ENCODE measurements around the gene SIGLEC15. TPM values are rescaled to one million over a fixed set of nuclear protein-coding genes. Genes with fewer than 3 reads are reported as not detected.

SIGLEC15 gene
- polyA plus RNA-seq, 3 donors = 6.5 to 9.9 (median 7.8) TPM

DNA sequence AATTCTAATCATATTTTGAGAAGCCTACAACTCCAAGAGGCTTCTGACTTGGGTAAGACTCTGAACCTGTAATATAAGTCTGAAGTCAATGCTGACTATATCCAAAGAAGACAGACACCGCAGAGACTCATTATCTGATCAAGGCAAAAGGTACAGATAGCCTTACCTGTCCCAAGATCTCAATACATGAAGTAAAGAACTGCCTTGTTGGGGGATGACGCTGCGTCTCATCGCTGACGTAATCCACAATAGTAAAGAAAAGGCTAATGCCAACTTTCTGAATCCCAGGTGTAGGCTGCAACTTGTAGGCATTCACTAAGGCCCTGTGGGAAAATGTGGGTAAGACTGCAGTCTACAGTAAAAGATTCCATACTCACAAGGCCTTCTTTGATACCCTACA is 62.1 kb downstream of the SIGLEC15 start:
- H3K4me1 ChIP-seq (ENCODE audit: control insufficient read depth in 1 of 2, insufficient read depth in 2 of 2, low read length in 2 of 2) = peaks cover 24 to 25% of the 10 kb centered on the region in 2 donors
- H2AFZ ChIP-seq (ENCODE audit: insufficient read depth, low read depth, low read length, poor library complexity, severe bottlenecking) = no peak overlapping the region
- H3K27me3 ChIP-seq (ENCODE audit: control insufficient read depth in 2 of 2, insufficient read depth in 2 of 2, low read length in 2 of 2) = no peaks in the 10 kb centered on the region
- Mint-ChIP-seq H3K27me3 (ENCODE audit: low read depth in 3 of 3) (no peaks in the 10 kb centered on the region), H3K4me3 (no peak overlapping the region), H3K27ac (no peak overlapping the region), H3K9me3 (peaks cover 0 to 2% (median 0%) of the 10 kb centered on the region in 7 donors), H3K36me3 (peaks cover 39 to 53% of the 10 kb centered on the region in 2 donors), H3K4me1 (peaks cover 21% of the 10 kb centered on the region)
- no peaks in the 10 kb centered on the region for H3K79me2 ChIP-seq (ENCODE audit: insufficient read depth, low read length)
- no peaks in the 10 kb centered on the region for H4K20me1 ChIP-seq (ENCODE audit: insufficient read depth, low read length)
- intact Hi-C loops (cut with micrococcal nuclease) = loop anchor here in 1 of 2 donors (10.0 kb wide), 1 partner anchor 223 kb away; no protein-coding TSS in a partner anchor
- H3K9me3 ChIP-seq (replicated peaks in 1 of 2; ENCODE audit: control insufficient read depth in 1 of 2, insufficient read depth in 1 of 2, low read length in 2 of 2) = no peaks in the 10 kb centered on the region
- no peak overlapping the region for H3K9ac ChIP-seq (ENCODE audit: insufficient read depth, low read length, poor library complexity, severe bottlenecking)
- no peak overlapping the region for H3K4me2 ChIP-seq (replicated peaks; ENCODE audit: extremely low read depth, low read length, poor library complexity, severe bottlenecking)
- H3K4me3 ChIP-seq (replicated peaks in 1 of 3; ENCODE audit: low read depth in 2 of 3, low read length in 3 of 3) = no peak overlapping the region
- WGBS (ENCODE audit: insufficient coverage) = no CpG with 5 or more reads among the region's 5 CpGs
- DNase-seq = no peak
- TF ChIP-seq, protein P1, sequence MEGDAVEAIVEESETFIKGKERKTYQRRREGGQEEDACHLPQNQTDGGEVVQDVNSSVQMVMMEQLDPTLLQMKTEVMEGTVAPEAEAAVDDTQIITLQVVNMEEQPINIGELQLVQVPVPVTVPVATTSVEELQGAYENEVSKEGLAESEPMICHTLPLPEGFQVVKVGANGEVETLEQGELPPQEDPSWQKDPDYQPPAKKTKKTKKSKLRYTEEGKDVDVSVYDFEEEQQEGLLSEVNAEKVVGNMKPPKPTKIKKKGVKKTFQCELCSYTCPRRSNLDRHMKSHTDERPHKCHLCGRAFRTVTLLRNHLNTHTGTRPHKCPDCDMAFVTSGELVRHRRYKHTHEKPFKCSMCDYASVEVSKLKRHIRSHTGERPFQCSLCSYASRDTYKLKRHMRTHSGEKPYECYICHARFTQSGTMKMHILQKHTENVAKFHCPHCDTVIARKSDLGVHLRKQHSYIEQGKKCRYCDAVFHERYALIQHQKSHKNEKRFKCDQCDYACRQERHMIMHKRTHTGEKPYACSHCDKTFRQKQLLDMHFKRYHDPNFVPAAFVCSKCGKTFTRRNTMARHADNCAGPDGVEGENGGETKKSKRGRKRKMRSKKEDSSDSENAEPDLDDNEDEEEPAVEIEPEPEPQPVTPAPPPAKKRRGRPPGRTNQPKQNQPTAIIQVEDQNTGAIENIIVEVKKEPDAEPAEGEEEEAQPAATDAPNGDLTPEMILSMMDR (IDR thresholded peaks at IDR 0.05) = no peak
- H3K27ac ChIP-seq (ENCODE audit: low read depth in 1 of 2, low read length in 2 of 2) = no peak overlapping the region
- H3K36me3 ChIP-seq (replicated peaks in 1 of 2; ENCODE audit: control insufficient read depth in 1 of 2, insufficient read depth in 2 of 2, low read length in 2 of 2) = peaks cover 30 to 70% of the 10 kb centered on the region in 2 donors

DNA sequence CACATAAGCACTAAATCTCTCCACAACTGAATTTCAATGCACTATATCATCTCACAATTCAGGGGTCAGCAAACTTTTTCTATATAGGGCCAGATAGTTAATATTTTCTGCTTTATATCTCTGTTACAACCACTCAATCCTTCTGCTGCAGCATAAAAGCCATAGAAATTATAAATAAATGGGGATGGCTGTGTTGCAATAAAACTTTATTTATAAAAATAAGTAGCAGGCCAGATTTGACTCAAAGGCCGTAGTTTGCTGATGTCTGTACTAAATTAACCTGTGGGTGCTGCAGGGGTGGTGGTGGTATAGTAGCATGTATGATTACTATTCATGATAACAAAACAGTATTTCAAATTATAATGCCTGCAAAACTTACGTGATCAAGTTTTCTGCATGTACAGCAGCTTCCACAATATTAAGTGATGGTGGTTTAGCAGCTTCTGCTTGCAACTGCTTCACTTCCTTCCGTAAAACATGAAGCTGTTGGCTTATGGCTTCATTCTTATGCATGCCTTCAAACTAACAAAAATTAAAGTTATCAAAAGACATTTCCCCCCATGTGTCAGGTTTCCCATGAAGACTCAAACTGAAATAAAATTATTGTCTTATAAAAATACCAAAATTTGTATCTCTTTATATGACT is 64.1 kb downstream of the SIGLEC15 start:
- TF ChIP-seq, protein P1 (IDR thresholded peaks at IDR 0.05) = no peak
- no peaks in the 10 kb centered on the region for H3K9me3 ChIP-seq (replicated peaks in 1 of 2; ENCODE audit: control insufficient read depth in 1 of 2, insufficient read depth in 1 of 2, low read length in 2 of 2)
- Mint-ChIP-seq H3K36me3 (peaks cover 32 to 52% of the 10 kb centered on the region in 2 donors), H3K4me1 (peaks cover 21% of the 10 kb centered on the region), H3K4me3 (no peak overlapping the region), H3K9me3 (peaks cover 0 to 2% (median 0%) of the 10 kb centered on the region in 7 donors), H3K27ac (peak overlapping the region; percentile 73 to 93 (median 89)), H3K27me3 (ENCODE audit: low read depth in 3 of 3) (no peaks in the 10 kb centered on the region)
- no peaks in the 10 kb centered on the region for H4K20me1 ChIP-seq (ENCODE audit: insufficient read depth, low read length)
- no peak overlapping the region for H3K9ac ChIP-seq (ENCODE audit: insufficient read depth, low read length, poor library complexity, severe bottlenecking)
- DNase-seq = peak; percentile 37 to 49 (median 42)
- intact Hi-C loops (cut with micrococcal nuclease) = loop anchor here in 1 of 2 donors (10.0 kb wide), 1 partner anchor 225 kb away; no protein-coding TSS in a partner anchor
- peak overlapping the region; percentile 3 for H2AFZ ChIP-seq (ENCODE audit: insufficient read depth, low read depth, low read length, poor library complexity, severe bottlenecking)
- H3K4me3 ChIP-seq (replicated peaks in 1 of 3; ENCODE audit: low read depth in 2 of 3, low read length in 3 of 3) = peak overlapping the region in 1 of 3 experiments; percentile 21
- H3K27me3 ChIP-seq (ENCODE audit: control insufficient read depth in 2 of 2, insufficient read depth in 2 of 2, low read length in 2 of 2) = no peaks in the 10 kb centered on the region
- H3K36me3 ChIP-seq (replicated peaks in 1 of 2; ENCODE audit: control insufficient read depth in 1 of 2, insufficient read depth in 2 of 2, low read length in 2 of 2) = peaks cover 28 to 69% of the 10 kb centered on the region in 2 donors
- peak overlapping the region; percentile 65 to 77 for H3K27ac ChIP-seq (ENCODE audit: low read depth in 1 of 2, low read length in 2 of 2)
- H3K4me1 ChIP-seq (ENCODE audit: control insufficient read depth in 1 of 2, insufficient read depth in 2 of 2, low read length in 2 of 2) = peaks cover 24 to 25% of the 10 kb centered on the region in 2 donors
- peak overlapping the region; percentile 32 for H3K4me2 ChIP-seq (replicated peaks; ENCODE audit: extremely low read depth, low read length, poor library complexity, severe bottlenecking)
- WGBS (ENCODE audit: insufficient coverage) = no CpG with 5 or more reads among the region's 3 CpGs
- H3K79me2 ChIP-seq (ENCODE audit: insufficient read depth, low read length) = no peaks in the 10 kb centered on the region
